IPS DF 4.7 (cell line): ENCODE measurements around the gene ARL16.

Experiments
- DNase-seq: peaks from one replicate; pipeline ENCODE4 v3.0.0-alpha.2; 2013; ENCODE audit warnings: low spot score; ENCODE audit errors: extremely low read depth

Gene ARL16, protein sequence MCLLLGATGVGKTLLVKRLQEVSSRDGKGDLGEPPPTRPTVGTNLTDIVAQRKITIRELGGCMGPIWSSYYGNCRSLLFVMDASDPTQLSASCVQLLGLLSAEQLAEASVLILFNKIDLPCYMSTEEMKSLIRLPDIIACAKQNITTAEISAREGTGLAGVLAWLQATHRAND

DNA sequence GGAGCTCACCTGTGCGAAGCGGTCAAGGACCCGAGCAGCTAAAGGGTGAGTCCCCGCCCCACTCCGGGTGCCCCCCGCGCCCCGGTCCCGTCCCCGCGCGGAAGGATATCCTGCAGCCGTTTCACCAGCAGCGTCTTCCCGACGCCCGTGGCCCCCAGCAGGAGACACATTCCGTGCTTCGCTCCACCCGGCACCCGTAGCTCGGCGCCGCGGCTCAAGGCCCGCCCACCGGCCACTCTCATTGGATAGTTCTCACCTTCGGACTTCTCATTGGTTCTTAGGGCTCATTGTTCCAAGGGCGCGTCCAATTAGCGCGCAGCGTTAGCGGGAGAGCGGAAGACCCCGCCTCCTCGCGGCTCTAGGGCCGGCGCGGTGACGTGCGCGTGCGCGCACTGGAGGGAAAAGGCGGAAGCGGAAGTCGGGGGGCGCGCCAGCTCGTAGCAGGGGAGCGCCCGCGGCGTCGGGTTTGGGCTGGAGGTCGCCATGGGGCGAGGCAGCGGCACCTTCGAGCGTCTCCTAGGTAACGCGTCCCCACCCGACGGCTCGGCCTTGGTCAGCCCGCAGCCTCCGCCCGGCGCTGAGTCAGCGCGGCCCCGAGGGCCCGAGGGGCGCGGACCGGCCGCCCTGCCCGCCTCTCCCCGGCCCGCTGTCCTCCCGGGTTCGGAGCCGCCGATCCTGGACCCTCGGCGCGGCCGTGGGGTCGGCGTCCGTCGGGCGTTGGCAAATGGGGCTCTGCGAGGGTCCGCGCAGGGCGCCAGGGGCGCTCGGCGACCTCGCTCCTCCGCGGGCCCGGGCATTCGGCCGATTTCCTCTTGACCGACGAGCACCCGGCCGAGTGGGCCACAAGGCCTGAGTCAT is at the start of gene ARL16, which contains the start of gene HGS:
Gene ARL16, minus strand, starts transcription at position 214 of the 858 bp plus-strand sequence. Its CDS starts 44 bp downstream, at position 170.
Gene HGS, plus strand, starts transcription at position 428 of the 858 bp plus-strand sequence. Its CDS starts 56 bp downstream, at position 484.
- peak; percentile 89 for DNase-seq

DNA sequence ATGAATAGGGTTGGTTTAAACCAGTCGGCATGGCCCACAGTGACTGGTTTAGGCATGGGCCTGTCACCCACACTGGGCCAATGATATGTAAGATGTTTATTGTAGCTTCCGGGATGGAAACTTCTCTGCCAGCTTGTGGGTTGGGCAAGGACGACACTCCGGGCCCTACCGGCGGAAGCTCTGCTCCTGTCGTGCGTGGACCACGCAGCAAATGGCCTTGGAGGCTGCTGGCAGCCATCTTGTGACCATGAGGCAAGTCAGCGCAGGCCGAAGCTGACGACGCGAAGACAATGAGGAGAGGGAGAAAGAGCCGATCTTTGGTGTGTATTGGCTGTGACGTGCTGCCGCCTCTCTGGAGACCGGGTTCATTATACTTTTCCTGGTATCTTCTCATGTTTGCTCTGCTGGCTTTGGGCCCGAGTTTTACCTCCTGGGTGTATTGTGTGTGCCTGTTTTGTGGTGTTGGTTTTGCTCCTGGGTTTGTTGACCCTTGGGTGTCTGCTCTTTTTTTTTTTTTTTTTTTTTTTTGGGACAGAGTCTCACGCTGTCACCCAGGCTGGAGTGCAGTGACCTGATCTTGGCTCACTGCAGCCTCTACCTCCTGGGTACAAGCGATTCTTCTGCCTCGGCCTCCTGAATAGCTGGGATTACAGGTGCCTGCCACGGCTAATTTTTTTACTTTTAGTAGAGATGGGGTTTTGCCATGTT is 43.9 kb upstream of the ARL16 start:
- DNase-seq: no peak

- no peak for DNase-seq
Measured at GRCh38 chr17:81726004-81726403, 42.4 kb upstream of the ARL16 start.

- DNase-seq: no peak
Measured at GRCh38 chr17:81725439-81725838, 41.8 kb upstream of the ARL16 start.

- DNase-seq: no peak
Measured at GRCh38 chr17:81723651-81724209, 40.1 kb upstream of the ARL16 start.

DNA sequence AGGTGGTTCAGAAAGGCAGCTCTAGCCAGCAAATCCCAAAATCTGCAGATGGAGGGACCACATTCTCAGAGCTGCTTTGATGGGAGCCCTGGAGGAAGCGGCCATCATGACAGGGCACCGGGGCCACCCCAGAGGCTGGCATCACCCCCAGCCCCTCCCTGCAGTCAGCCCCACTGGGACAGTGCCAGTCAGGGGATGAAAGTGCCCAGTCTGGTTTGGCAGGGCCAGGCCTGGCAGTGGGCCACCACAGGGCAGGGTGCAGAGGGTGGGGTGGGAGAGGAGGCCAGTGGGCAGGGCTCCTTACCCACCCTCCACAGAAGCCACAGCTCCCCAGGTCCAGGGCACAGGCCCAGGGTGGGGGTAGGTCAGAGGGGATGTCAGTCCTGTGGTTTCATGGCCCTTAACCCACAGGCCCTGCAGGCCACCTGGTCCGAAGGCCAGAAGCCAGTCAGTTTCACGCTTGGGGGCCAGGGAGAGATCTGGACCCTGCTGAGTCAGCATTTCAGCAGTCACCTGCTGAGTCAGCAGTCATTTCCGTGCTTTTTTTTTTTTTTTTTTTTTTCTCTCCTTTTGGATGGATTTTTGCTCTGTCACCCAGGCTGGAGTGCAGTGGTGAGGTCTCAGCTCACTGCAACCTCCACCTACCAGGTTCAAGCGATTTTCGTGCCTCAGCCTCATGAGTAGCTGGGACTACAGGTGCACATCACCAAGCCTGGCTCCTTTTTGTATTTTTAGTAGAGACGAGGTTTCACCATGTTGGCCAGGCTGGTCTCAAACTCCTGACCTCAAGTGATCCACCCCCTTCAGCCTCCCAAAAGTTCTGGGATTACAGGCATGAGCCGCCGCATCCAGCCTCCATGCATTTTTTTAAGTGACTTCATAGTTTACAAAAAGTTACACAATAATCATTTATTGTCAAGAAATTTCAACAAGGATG is 38.9 kb upstream of the ARL16 start:
- DNase-seq: no peak

GRCh38 chr17:81720267-81721071 is 36.9 kb upstream of the ARL16 start:
- DNase-seq: no peak

- DNase-seq: no peak
Measured at GRCh38 chr17:81719410-81720266, 36.0 kb upstream of the ARL16 start.

- no peak for DNase-seq
Measured at GRCh38 chr17:81717766-81718089, 34.1 kb upstream of the ARL16 start.

DNA sequence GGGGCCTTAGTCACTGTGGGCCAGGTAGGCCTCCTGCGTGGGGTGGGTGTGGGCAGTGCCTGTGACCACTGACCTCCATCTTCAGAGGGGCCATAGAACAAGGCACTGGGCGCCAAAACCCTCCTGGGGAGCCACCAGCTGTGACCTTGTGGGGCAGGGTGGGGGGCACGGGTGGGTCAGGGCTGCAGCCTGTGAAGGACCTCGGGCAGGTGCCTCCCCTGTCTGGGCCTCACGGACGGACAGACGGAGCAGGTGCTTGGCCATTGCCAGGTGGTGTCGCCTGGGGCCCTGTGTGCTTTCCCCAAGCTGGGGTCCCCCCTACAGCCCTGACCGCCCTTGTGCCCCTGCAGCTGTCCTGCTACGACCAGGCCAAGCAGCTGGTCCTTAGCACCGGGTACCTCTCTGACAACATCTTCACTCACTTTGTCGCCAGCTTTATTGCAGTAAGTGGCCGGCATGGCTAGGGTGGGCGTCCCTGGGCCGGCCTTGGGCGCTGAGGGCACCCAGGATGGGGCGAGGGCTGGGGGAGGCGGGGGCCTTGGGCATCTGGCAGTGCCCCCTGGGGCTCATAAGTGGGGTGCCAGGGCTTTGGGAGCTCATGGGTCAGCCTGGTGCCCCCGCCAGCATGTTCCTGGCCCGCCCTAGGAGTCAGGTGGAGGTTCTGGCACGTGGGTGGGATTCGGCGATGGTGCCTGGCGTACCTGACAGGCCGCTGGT is 33.6 kb upstream of the ARL16 start:
- no peak for DNase-seq

GRCh38 chr17:81716674-81716996 is 33.0 kb upstream of the ARL16 start:
- DNase-seq: no peak

DNA sequence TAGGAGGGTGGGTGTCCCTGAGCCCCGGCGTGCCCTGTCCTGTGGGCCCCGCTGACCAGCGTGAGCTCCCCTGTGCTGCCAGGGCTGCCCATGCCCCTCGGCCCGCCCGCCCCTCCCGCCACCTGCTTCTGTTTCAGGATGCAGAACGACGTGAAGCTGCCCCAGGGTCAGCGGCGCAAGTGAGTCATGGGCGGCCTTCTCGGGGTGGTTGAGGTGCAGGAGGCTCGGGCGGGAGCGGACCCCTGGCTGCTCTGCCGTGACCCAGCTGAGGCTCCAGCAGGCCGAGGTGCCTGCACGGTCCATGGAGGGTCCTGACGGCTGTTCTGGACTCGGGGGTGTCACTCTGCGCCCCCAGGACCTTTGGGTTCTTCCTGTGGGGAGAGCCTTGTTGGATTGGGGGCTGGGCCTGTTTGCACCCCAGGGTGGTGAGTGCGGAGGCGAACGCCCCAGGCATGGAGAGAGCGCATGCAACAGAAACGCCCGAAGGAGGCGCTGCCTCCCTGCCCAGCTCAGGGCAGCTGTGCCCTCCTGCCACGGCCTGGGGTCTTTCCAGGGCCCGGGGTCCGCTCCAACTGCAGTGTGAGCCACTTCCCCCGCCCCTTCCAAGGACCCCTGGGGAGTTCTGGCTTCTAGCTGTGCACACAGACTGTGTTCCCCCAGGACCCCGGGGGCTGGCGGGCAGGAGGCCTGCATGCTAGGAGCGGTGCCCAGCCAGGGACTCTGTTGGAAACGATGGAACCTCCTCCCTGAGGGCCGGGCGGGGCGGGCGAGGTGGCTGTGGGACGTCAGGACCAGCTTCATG is 32.5 kb upstream of the ARL16 start:
- DNase-seq: no peak

GRCh38 chr17:81715107-81715871 is 31.7 kb upstream of the ARL16 start:
- no peak for DNase-seq

- no peak for DNase-seq
Measured at GRCh38 chr17:81714412-81715106, 31.0 kb upstream of the ARL16 start.

GRCh38 chr17:81713556-81714411 is 30.2 kb upstream of the ARL16 start:
- DNase-seq: no peak
